ENCODE data around the gene SRI.

- TF ChIP-seq CTCF (optimal IDR thresholded peaks at IDR 0.05 in 1 of 3, IDR thresholded peaks at IDR 0.05 in 1 of 3, conservative IDR thresholded peaks at IDR 0.05 in 1 of 3; ENCODE audit: extremely low read depth in 1 of 3, insufficient read depth in 2 of 3, low read length in 3 of 3) (peak; percentile 54 to 85 (median 71)), EZH2 (IDR thresholded peaks at IDR 0.05; ENCODE audit: low read length) (no peak)
These were observed 23.6 kb upstream of the SRI start for GRCh38 chr7:88243345-88243909.
